Measurements from ENCODE around the gene DENND2D.

The DENND2D gene

GRCh38 chr1:111148376-111148881 lies 52.0 kb downstream of the DENND2D start:
- no peaks in the 10 kb centered on the region for H3K9me3 ChIP-seq
- H3K4me1 ChIP-seq, result no peaks in the 10 kb centered on the region; the same call in 1 of the 2 replicates
- DNase-seq, result no peak
- no peak for TF ChIP-seq CTCF (IDR thresholded peaks at IDR 0.05; ENCODE audit: low read depth, low read length)
- no peak overlapping the region for H3K4me3 ChIP-seq (ENCODE audit: low read depth, low read length)
- H3K36me3 ChIP-seq, result peaks cover 51% of the 10 kb centered on the region
- H3K27me3 ChIP-seq, result no peaks in the 10 kb centered on the region

GRCh38 chr1:111147948-111148347 lies 52.5 kb downstream of the DENND2D start:
- Histone ChIP-seq H3K36me3 (peaks cover 46% of the 10 kb centered on the region), H3K27me3 (no peaks in the 10 kb centered on the region), H3K4me3 (ENCODE audit: low read depth, low read length) (no peak overlapping the region), H3K4me1 (no peaks in the 10 kb centered on the region; the same call in 1 of the 2 replicates), H3K9me3 (no peaks in the 10 kb centered on the region)
- no peak for DNase-seq
- TF ChIP-seq CTCF (IDR thresholded peaks at IDR 0.05; ENCODE audit: low read depth, low read length), result no peak

GRCh38 chr1:111145963-111146768 lies 54.3 kb downstream of the DENND2D start:
- Histone ChIP-seq H3K36me3 (peaks cover 38% of the 10 kb centered on the region), H3K4me1 (no peaks in the 10 kb centered on the region; the same call in 1 of the 2 replicates), H3K4me3 (ENCODE audit: low read depth, low read length) (no peak overlapping the region), H3K27me3 (no peaks in the 10 kb centered on the region), H3K9me3 (no peaks in the 10 kb centered on the region)
- TF ChIP-seq CTCF (IDR thresholded peaks at IDR 0.05; ENCODE audit: low read depth, low read length), result no peak
- no peak for DNase-seq

GRCh38 chr1:111145542-111145941 lies 54.9 kb downstream of the DENND2D start:
- H3K4me3 ChIP-seq (ENCODE audit: low read depth, low read length), result no peak overlapping the region
- no peak for DNase-seq
- no peaks in the 10 kb centered on the region for H3K27me3 ChIP-seq
- TF ChIP-seq CTCF (IDR thresholded peaks at IDR 0.05; ENCODE audit: low read depth, low read length), result no peak
- no peaks in the 10 kb centered on the region for H3K9me3 ChIP-seq
- peaks cover 31% of the 10 kb centered on the region for H3K36me3 ChIP-seq
- H3K4me1 ChIP-seq, result no peaks in the 10 kb centered on the region; the same call in 1 of the 2 replicates

GRCh38 chr1:111142356-111142975 lies 58.0 kb downstream of the DENND2D start:
- Histone ChIP-seq H3K4me1 (no peaks in the 10 kb centered on the region), H3K9me3 (no peaks in the 10 kb centered on the region), H3K27me3 (no peaks in the 10 kb centered on the region), H3K36me3 (peaks cover 4% of the 10 kb centered on the region), H3K4me3 (ENCODE audit: low read depth, low read length) (no peak overlapping the region)
- no peak for DNase-seq
- no peak for TF ChIP-seq CTCF (IDR thresholded peaks at IDR 0.05; ENCODE audit: low read depth, low read length)

All from BE2C (cell line).